Thoracic aorta (tissue), 2 donors: ENCODE results near the gene YKT6. TPM values are rescaled to one million over a fixed set of nuclear protein-coding genes. Genes with fewer than 3 reads are reported as not detected.

Source experiments
- ATAC-seq: fragments of 150-250 bp; one replicate; pipeline ENCODE4 v1.8.0; 2017; ENCODE audit warnings: low read depth; ENCODE audit not compliant: insufficient number of reproducible peaks, low FRiP score
- DNase-seq: peaks from one replicate; pipeline ENCODE4 v3.0.0-alpha.2; 2020; ENCODE audit warnings: low spot score
- H3K27ac ChIP-seq, 2 donors: fragments of 200-600 bp; sonication (generic); 1 replicate in 1 of 2; 2 replicates in 1 of 2; pipeline ENCODE4 v1.5.1; 2016; ENCODE audit warnings: mild to moderate bottlenecking in 2 of 2, moderate library complexity in 2 of 2
- H3K27me3 ChIP-seq: fragments of 200-600 bp; sonication (generic); replicated peaks from 2 replicates; pipeline ENCODE4 v1.6.0; 2016; ENCODE audit warnings: mild to moderate bottlenecking; ENCODE audit not compliant: insufficient read depth
- H3K36me3 ChIP-seq: fragments of 200-600 bp; sonication (generic); one replicate; pipeline ENCODE4 v1.5.1; 2016
- H3K4me1 ChIP-seq, 2 donors: fragments of 200-600 bp; sonication (generic); 1 replicate in 1 of 2; 2 replicates in 1 of 2; pipeline versions ENCODE4 v1.5.1 to v1.6.0; 2016; ENCODE audit warnings: low read depth in 2 of 2, mild to moderate bottlenecking in 1 of 2; ENCODE audit not compliant: control insufficient read depth in 1 of 2
- H3K4me3 ChIP-seq: fragments of 200-600 bp; sonication (generic); 2 replicates; pipeline ENCODE4 v1.5.1; 2016; ENCODE audit warnings: mild to moderate bottlenecking
- H3K9me3 ChIP-seq: fragments of 200-600 bp; sonication (generic); 2 replicates; pipeline ENCODE4 v1.5.1; 2016
- CTCF ChIP-seq: fragments of 200-600 bp; sonication (generic); IDR thresholded peaks from one replicate; pipeline ENCODE4 v1.5.1; 2019; ENCODE audit warnings: antibody characterized with exemption
- total RNA-seq, 2 donors: library from RNA; depleted of rRNA; stranded (reverse); fragments of >200 nt; gene quantifications; one replicate each; pipeline versions ENCODE4 v1.1.0 to v1.2.3, GENCODE V29; 2016

YKT6 gene
- total RNA-seq, 2 donors from 2014 or later, result 62.0 to 69.6 TPM

- no peak overlapping the region for H3K4me3 ChIP-seq
- no peaks in the 10 kb centered on the region for H3K36me3 ChIP-seq
- peaks cover 16 to 20% of the 10 kb centered on the region in 2 donors for H3K4me1 ChIP-seq
- no peak for DNase-seq
- TF ChIP-seq CTCF, result no peak
- H3K9me3 ChIP-seq, result no peaks in the 10 kb centered on the region
- H3K27ac ChIP-seq, result no peak overlapping the region
- ATAC-seq, result no peak
- no peaks in the 10 kb centered on the region for H3K27me3 ChIP-seq
Measured at GRCh38 chr7:44263326-44264082, 62.7 kb downstream of the YKT6 start.

Other genes with a start within 250 kb of the YKT6 start
- gene SPDYE1, start 203.1 kb upstream of the YKT6 start, total RNA-seq, result not detected
- gene DBNL, start 156.3 kb upstream of the YKT6 start, total RNA-seq, result 100 to 1,000 TPM; 148 to 156 TPM
- 1 to 10 TPM; 1.8 to 9.5 TPM for gene PGAM2, start 135.4 kb upstream of the YKT6 start, total RNA-seq
- gene POLM, start 118.4 kb upstream of the YKT6 start, total RNA-seq, result 10 to 100 TPM; 70.0 to 78.7 TPM
- gene AEBP1, start 96.6 kb upstream of the YKT6 start, total RNA-seq, result 1,000 to 10,000 TPM; 1,006 to 1,415 TPM
- 10 to 100 TPM; 38.7 to 43.8 TPM for gene POLD2, start 77.4 kb upstream of the YKT6 start, total RNA-seq
- not detected for gene MYL7, start 59.6 kb upstream of the YKT6 start, total RNA-seq
- gene GCK, start 11.5 kb upstream of the YKT6 start, total RNA-seq, result 1 to 10 TPM; 1.6 to 2.3 TPM
- gene CAMK2B, start 124.6 kb downstream of the YKT6 start, total RNA-seq, result 1 to 10 TPM; 1.5 to 2.8 TPM